HEK293T (cell line): ENCODE results near the gene ATP6V1G2.

Source experiments
- ARNT ChIP-seq: fragments of 450-650 bp; IDR thresholded peaks from 2 replicates; pipeline ENCODE4 v1.6.1; 2017; ENCODE audit warnings: mild to moderate bottlenecking
- BHLHE40 ChIP-seq: fragments of 450-650 bp; IDR thresholded peaks from 2 replicates; pipeline ENCODE4 v1.6.1; 2016; ENCODE audit warnings: mild to moderate bottlenecking, moderate library complexity, borderline replicate concordance
- CTBP1 ChIP-seq: fragments of 450-650 bp; IDR thresholded peaks from 2 replicates; pipeline ENCODE4 v1.6.1; 2016; ENCODE audit warnings: borderline replicate concordance
- FOXA1 ChIP-seq: fragments of 450-650 bp; IDR thresholded peaks from 2 replicates; pipeline ENCODE4 v1.6.1; 2016; ENCODE audit warnings: mild to moderate bottlenecking
- FOXK2 ChIP-seq: fragments of 450-650 bp; IDR thresholded peaks from 2 replicates; pipeline ENCODE4 v1.6.1; 2016; ENCODE audit warnings: mild to moderate bottlenecking
- LEF1 ChIP-seq: fragments of 450-650 bp; IDR thresholded peaks from 2 replicates; pipeline ENCODE4 v1.6.1; 2017; ENCODE audit warnings: mild to moderate bottlenecking, borderline replicate concordance
- NFRKB ChIP-seq: fragments of 450-650 bp; IDR thresholded peaks from 2 replicates; pipeline ENCODE4 v1.6.1; 2016; ENCODE audit warnings: mild to moderate bottlenecking, moderate library complexity
- SP1 ChIP-seq: fragments of 450-650 bp; IDR thresholded peaks from 2 replicates; pipeline ENCODE4 v1.6.1; 2017
- SUZ12 ChIP-seq: fragments of 450-650 bp; IDR thresholded peaks from 2 replicates; pipeline ENCODE4 v1.6.1; 2016; ENCODE audit warnings: mild to moderate bottlenecking
- TARDBP ChIP-seq: fragments of 450-650 bp; IDR thresholded peaks from 2 replicates; pipeline ENCODE4 v1.6.1; 2016
- ZNF384 ChIP-seq: fragments of 450-650 bp; IDR thresholded peaks from 2 replicates; pipeline ENCODE4 v1.6.1; 2016

DNA sequence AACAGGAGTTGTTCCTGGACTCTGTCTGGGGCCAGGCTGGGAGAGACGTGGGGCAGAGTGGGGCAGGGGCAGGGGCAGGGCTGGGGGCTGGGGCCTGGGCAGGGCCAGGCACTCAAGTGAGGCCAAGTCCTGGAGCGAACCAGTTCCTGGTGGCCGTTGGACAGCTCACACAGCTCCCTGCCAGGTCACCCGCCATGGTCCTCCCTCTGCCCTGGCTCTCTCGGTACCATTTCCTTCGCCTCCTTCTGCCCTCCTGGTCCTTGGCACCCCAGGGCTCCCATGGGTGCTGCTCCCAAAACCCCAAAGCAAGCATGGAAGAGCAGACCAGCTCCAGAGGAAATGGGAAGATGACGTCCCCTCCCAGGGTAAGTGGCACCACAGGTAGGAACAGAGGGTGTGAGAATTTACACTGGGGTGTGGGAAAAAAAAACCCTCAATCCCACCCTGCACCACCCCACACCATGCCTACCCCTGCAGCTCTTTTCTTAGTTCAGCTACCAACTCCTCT is 17.5 kb downstream of the ATP6V1G2 start, which contains the start of gene MCCD1:
- no peak for TF ChIP-seq FOXK2
- no peak for TF ChIP-seq NFRKB
- TF ChIP-seq SP1: no peak
- no peak for TF ChIP-seq LEF1
- TF ChIP-seq TARDBP: no peak
- no peak for TF ChIP-seq BHLHE40
- TF ChIP-seq ZNF384: no peak
- no peak for TF ChIP-seq ARNT
- no peak for TF ChIP-seq CTBP1
- no peak for TF ChIP-seq FOXA1
- no peak for TF ChIP-seq SUZ12
